ENCODE measurements around the gene TRIM8.

GRCh38 chr10:102650655-102651454, 6.6 kb downstream of the TRIM8 start:
- TF ChIP-seq, protein P1, sequence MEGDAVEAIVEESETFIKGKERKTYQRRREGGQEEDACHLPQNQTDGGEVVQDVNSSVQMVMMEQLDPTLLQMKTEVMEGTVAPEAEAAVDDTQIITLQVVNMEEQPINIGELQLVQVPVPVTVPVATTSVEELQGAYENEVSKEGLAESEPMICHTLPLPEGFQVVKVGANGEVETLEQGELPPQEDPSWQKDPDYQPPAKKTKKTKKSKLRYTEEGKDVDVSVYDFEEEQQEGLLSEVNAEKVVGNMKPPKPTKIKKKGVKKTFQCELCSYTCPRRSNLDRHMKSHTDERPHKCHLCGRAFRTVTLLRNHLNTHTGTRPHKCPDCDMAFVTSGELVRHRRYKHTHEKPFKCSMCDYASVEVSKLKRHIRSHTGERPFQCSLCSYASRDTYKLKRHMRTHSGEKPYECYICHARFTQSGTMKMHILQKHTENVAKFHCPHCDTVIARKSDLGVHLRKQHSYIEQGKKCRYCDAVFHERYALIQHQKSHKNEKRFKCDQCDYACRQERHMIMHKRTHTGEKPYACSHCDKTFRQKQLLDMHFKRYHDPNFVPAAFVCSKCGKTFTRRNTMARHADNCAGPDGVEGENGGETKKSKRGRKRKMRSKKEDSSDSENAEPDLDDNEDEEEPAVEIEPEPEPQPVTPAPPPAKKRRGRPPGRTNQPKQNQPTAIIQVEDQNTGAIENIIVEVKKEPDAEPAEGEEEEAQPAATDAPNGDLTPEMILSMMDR (IDR thresholded peaks at IDR 0.05; ENCODE audit: insufficient read depth, low read length): no peak
- TF ChIP-seq, protein P2, sequence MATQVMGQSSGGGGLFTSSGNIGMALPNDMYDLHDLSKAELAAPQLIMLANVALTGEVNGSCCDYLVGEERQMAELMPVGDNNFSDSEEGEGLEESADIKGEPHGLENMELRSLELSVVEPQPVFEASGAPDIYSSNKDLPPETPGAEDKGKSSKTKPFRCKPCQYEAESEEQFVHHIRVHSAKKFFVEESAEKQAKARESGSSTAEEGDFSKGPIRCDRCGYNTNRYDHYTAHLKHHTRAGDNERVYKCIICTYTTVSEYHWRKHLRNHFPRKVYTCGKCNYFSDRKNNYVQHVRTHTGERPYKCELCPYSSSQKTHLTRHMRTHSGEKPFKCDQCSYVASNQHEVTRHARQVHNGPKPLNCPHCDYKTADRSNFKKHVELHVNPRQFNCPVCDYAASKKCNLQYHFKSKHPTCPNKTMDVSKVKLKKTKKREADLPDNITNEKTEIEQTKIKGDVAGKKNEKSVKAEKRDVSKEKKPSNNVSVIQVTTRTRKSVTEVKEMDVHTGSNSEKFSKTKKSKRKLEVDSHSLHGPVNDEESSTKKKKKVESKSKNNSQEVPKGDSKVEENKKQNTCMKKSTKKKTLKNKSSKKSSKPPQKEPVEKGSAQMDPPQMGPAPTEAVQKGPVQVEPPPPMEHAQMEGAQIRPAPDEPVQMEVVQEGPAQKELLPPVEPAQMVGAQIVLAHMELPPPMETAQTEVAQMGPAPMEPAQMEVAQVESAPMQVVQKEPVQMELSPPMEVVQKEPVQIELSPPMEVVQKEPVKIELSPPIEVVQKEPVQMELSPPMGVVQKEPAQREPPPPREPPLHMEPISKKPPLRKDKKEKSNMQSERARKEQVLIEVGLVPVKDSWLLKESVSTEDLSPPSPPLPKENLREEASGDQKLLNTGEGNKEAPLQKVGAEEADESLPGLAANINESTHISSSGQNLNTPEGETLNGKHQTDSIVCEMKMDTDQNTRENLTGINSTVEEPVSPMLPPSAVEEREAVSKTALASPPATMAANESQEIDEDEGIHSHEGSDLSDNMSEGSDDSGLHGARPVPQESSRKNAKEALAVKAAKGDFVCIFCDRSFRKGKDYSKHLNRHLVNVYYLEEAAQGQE (IDR thresholded peaks at IDR 0.05; ENCODE audit: insufficient replicate concordance, low read depth): no peak
- TF ChIP-seq POLR2AphosphoS5 (IDR thresholded peaks at IDR 0.05; ENCODE audit: low read depth) (no peak), GABPA (IDR thresholded peaks at IDR 0.05; ENCODE audit: low read depth) (no peak)

Measured in HL-60 (cell line).